ENCODE results near the gene TRPV6.
A peak's percentile ranks its signal among the peaks of the same experiment; 100 is the strongest.

Gene TRPV6

DNA sequence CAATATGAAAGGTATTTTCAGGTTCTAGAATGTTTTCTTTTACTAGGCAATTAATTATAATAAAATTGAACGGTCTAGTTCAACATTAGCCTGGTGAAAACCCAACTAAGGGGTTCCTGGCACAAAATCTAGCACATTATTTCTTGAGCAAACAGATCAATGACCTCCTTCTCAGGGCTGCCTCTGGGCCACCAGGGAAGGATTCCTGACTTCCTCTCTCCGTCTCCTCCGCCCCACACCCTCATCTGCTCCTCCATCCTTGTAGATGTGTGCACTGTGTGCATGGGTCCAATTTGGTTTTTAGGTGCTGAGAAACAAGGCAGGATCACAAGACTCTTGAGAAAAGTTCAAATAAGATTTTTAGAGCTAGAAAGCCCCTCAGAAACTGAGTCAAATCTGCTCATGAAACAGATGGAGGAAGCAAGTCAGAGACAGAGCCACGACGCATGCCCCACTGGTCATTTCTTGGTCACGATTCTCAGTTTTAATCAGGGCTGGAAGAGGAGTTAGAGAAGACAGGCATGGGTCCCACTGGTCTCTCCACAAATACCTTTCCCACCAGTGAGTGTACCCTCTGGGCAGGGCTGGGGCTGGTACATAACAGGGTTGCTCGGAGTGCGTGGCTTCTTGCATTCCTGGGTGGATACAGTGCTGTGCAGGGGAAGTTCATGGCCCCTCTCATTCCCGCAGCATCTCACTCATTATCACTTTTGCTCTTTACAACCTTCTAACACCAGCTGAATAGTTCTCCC, 3.8 kb downstream of the TRPV6 start:
- TF ChIP-seq TARDBP (IDR thresholded peaks at IDR 0.05): no peak
- TF ChIP-seq HDGF (IDR thresholded peaks at IDR 0.05; ENCODE audit: borderline replicate concordance): no peak
- TF ChIP-seq FOXM1 (IDR thresholded peaks at IDR 0.05; ENCODE audit: borderline replicate concordance): no peak
- no peak for TF ChIP-seq ARNT (IDR thresholded peaks at IDR 0.05)
- TF ChIP-seq ELF4 (IDR thresholded peaks at IDR 0.05): no peak
- no peak for TF ChIP-seq FOXA1 (IDR thresholded peaks at IDR 0.05)
- TF ChIP-seq SUZ12 (IDR thresholded peaks at IDR 0.05): no peak
- no peak for TF ChIP-seq CTBP1 (IDR thresholded peaks at IDR 0.05; ENCODE audit: borderline replicate concordance)
- no peak for TF ChIP-seq ZNF384 (IDR thresholded peaks at IDR 0.05)
- TF ChIP-seq PKNOX1 (IDR thresholded peaks at IDR 0.05): no peak
- TF ChIP-seq FOXK2 (IDR thresholded peaks at IDR 0.05): no peak
- no peak for TF ChIP-seq NFRKB (IDR thresholded peaks at IDR 0.05)
- no peak for DNase-seq (ENCODE audit: extremely low spot score)
- ChIA-PET POLR2A (no interaction called here), CTCF (interaction anchor here (0.6 to 3.5 kb wide), 8 partner anchors 9 to 333 kb away, joined by 3 to 14 read pairs (median 7); partner anchors contain the start of gene EPHB6)

DNA sequence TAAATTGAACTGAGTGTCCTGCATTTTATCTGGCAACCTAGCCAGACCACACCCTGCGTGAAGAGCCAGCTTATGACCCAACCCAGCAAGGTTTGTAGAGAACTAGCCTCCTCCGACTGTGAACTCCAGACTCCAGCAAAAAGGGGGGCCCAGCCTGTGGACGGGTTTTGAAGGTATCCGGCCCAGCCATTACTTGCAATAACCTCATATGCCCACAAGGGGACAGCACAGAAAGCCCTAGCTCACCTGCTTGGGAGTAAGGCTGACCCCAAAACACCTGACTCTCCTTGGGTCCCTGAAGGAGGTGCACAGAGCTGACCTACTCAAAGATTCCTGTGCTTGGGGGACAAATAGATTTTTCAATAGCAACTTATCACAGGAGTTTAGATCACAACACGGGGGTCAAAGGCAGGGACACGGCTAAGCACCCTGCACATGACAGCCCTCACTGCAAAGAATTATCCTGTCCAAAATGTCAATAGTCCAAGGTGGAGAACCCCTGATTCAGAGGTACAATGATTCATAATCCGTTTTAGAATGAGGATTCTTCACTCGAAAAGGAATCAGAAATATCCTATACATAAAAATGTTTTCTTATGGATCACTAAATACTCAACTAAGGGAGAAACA, 4.6 kb downstream of the TRPV6 start:
- CTCF ChIA-PET: interaction anchor here (0.6 to 3.5 kb wide), 7 partner anchors 9 to 334 kb away, joined by 3 to 14 read pairs (median 8); partner anchors contain the start of gene EPHB6
- DNase-seq (ENCODE audit: extremely low spot score): peak; percentile 68
- TF ChIP-seq L3MBTL2 (conservative IDR thresholded peaks at IDR 0.05) (no peak), HDGF (IDR thresholded peaks at IDR 0.05; ENCODE audit: borderline replicate concordance) (no peak), FOXM1 (IDR thresholded peaks at IDR 0.05; ENCODE audit: borderline replicate concordance) (no peak), FOXK2 (IDR thresholded peaks at IDR 0.05) (no peak), ELF4 (IDR thresholded peaks at IDR 0.05) (no peak), FOXA1 (IDR thresholded peaks at IDR 0.05) (no peak), TARDBP (IDR thresholded peaks at IDR 0.05) (no peak), PKNOX1 (IDR thresholded peaks at IDR 0.05) (no peak), ARNT (IDR thresholded peaks at IDR 0.05) (no peak), SUZ12 (IDR thresholded peaks at IDR 0.05) (no peak), SP1 (IDR thresholded peaks at IDR 0.05) (no peak), BHLHE40 (IDR thresholded peaks at IDR 0.05; ENCODE audit: borderline replicate concordance) (no peak), LEF1 (IDR thresholded peaks at IDR 0.05; ENCODE audit: borderline replicate concordance) (no peak), ZNF384 (IDR thresholded peaks at IDR 0.05) (no peak), CTBP1 (IDR thresholded peaks at IDR 0.05; ENCODE audit: borderline replicate concordance) (no peak), NFRKB (IDR thresholded peaks at IDR 0.05) (no peak)
- POLR2A ChIA-PET: no interaction called here

GRCh38 chr7:142879060-142879459, 6.5 kb downstream of the TRPV6 start:
- DNase-seq (ENCODE audit: extremely low spot score): no peak
- CTCF ChIA-PET: interaction anchor here (1.1 to 2.4 kb wide), 2 partner anchors 14 to 336 kb away, joined by 7 to 13 read pairs; no protein-coding TSS in a partner anchor
- TF ChIP-seq ELF4 (IDR thresholded peaks at IDR 0.05) (no peak), TARDBP (IDR thresholded peaks at IDR 0.05) (no peak), FOXK2 (IDR thresholded peaks at IDR 0.05) (no peak), LEF1 (IDR thresholded peaks at IDR 0.05; ENCODE audit: borderline replicate concordance) (no peak), NFRKB (IDR thresholded peaks at IDR 0.05) (no peak), L3MBTL2 (conservative IDR thresholded peaks at IDR 0.05) (no peak), PKNOX1 (IDR thresholded peaks at IDR 0.05) (no peak), ARNT (IDR thresholded peaks at IDR 0.05) (no peak), HDGF (IDR thresholded peaks at IDR 0.05; ENCODE audit: borderline replicate concordance) (no peak)
- POLR2A ChIA-PET: no interaction called here

DNA sequence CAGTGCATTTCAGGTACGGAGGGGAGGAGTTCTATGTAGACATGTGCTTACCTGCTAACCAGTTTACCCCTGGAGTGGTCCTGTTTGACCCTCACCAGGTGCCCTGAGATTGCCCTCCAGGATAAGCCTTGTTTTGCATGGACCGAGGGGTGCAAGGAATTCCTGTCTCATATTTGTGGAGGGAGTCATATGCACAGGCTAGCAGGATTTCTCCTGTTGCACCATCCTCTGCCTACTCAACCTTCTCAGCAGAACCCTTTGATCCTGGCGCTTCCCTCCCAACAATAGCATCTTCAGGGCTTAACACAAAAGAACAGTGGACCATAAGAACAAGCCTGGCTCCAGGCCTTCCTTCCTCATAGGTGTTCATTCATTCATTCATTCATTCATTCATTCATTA, 7.2 kb downstream of the TRPV6 start:
- ChIA-PET POLR2A (no interaction called here), CTCF (no interaction called here)
- DNase-seq (ENCODE audit: extremely low spot score): no peak
- TF ChIP-seq SP1 (IDR thresholded peaks at IDR 0.05): no peak
- TF ChIP-seq LEF1 (IDR thresholded peaks at IDR 0.05; ENCODE audit: borderline replicate concordance): no peak
- no peak for TF ChIP-seq CTBP1 (IDR thresholded peaks at IDR 0.05; ENCODE audit: borderline replicate concordance)
- TF ChIP-seq SUZ12 (IDR thresholded peaks at IDR 0.05): no peak
- no peak for TF ChIP-seq HDGF (IDR thresholded peaks at IDR 0.05; ENCODE audit: borderline replicate concordance)
- TF ChIP-seq L3MBTL2 (conservative IDR thresholded peaks at IDR 0.05): no peak
- no peak for TF ChIP-seq ARNT (IDR thresholded peaks at IDR 0.05)
- TF ChIP-seq ELF4 (IDR thresholded peaks at IDR 0.05): no peak
- no peak for TF ChIP-seq FOXA1 (IDR thresholded peaks at IDR 0.05)
- no peak for TF ChIP-seq TARDBP (IDR thresholded peaks at IDR 0.05)
- TF ChIP-seq PKNOX1 (IDR thresholded peaks at IDR 0.05): no peak
- no peak for TF ChIP-seq BHLHE40 (IDR thresholded peaks at IDR 0.05; ENCODE audit: borderline replicate concordance)
- no peak for TF ChIP-seq FOXK2 (IDR thresholded peaks at IDR 0.05)
- TF ChIP-seq NFRKB (IDR thresholded peaks at IDR 0.05): no peak
- no peak for TF ChIP-seq FOXM1 (IDR thresholded peaks at IDR 0.05; ENCODE audit: borderline replicate concordance)
- TF ChIP-seq ZNF384 (IDR thresholded peaks at IDR 0.05): no peak
